ENCODE measurements around the gene SLC38A10. TPM values are rescaled to one million over a fixed set of nuclear protein-coding genes. Genes with fewer than 3 reads are reported as not detected.

The SLC38A10 gene
- total and polyA plus RNA-seq, 2 experiments from 2014 or later: 94.4 to 131 TPM

DNA sequence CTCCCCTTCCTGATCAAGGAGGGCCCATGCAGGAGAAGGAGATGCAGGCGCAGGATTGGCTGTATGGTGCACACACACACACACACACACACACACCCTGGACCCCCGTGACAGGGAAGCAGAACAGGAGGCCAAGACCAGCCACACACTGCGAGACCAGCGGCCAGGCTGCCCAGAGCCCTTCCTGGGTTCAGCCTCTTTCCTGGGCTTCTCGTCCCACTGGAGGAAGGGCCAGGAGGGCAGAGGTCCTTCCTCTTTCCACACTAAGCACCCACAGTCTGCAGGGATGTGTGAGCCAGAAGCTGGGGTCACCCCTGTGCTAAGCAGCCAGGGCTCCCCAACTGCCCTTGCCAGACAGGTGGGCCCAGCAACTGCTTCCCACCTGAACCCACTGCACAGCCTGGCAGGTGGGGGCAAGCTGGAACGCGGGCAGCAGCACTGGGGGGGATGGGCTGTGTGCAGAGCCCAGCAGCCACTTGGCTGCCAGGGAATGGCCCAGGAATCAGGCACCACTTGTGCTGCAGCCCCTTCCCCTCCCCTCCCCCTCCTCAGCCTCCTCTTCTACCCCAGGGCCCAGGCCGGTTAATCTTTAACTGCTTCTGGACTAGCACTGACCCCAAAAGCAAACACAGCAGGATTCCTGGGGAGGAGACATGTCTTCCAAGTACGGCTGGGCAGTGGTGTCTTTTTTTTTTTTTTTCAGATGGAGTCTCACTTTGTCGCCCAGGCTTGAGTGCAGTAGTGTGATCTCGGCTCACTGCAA is 44.6 kb upstream of the SLC38A10 start:
- TF ChIP-seq, protein P1, sequence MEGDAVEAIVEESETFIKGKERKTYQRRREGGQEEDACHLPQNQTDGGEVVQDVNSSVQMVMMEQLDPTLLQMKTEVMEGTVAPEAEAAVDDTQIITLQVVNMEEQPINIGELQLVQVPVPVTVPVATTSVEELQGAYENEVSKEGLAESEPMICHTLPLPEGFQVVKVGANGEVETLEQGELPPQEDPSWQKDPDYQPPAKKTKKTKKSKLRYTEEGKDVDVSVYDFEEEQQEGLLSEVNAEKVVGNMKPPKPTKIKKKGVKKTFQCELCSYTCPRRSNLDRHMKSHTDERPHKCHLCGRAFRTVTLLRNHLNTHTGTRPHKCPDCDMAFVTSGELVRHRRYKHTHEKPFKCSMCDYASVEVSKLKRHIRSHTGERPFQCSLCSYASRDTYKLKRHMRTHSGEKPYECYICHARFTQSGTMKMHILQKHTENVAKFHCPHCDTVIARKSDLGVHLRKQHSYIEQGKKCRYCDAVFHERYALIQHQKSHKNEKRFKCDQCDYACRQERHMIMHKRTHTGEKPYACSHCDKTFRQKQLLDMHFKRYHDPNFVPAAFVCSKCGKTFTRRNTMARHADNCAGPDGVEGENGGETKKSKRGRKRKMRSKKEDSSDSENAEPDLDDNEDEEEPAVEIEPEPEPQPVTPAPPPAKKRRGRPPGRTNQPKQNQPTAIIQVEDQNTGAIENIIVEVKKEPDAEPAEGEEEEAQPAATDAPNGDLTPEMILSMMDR (IDR thresholded peaks at IDR 0.05; ENCODE audit: low read depth, low read length): no peak
- peak overlapping the region; percentile 93 for H3K27ac ChIP-seq
- H3K9me3 ChIP-seq (ENCODE audit: low read depth): no peaks in the 10 kb centered on the region
- H3K36me3 ChIP-seq: no peaks in the 10 kb centered on the region
- peaks cover 51% of the 10 kb centered on the region for H3K4me1 ChIP-seq (ENCODE audit: low read depth)
- H3K27me3 ChIP-seq: no peaks in the 10 kb centered on the region
- H3K4me3 ChIP-seq: no peak overlapping the region
- DNase-seq (ENCODE audit: low read depth in 1 of 2, low spot score in 1 of 2): no peak

DNA sequence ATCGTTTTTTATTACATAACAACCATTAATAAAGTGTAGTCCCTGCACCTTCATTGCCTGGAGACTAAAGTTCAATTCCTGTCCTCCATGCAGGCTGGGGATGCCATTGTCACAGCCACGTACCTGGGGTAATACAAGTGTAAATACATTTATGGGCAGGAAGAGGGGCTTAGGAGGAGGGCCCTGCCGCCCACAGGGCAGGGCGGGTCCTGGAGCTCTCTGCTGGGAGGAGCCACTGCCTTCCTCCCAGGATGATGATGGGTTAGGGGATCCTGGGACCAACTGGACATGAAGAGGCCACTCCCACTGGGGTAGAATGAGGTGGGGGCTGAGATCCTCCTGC is 44.1 kb upstream of the SLC38A10 start:
- Histone ChIP-seq H3K4me3 (no peak overlapping the region), H3K36me3 (no peaks in the 10 kb centered on the region), H3K27ac (peak overlapping the region; percentile 93), H3K4me1 (ENCODE audit: low read depth) (peaks cover 57% of the 10 kb centered on the region), H3K9me3 (ENCODE audit: low read depth) (no peaks in the 10 kb centered on the region), H3K27me3 (no peaks in the 10 kb centered on the region)
- TF ChIP-seq, protein P1 (IDR thresholded peaks at IDR 0.05; ENCODE audit: low read depth, low read length): no peak
- DNase-seq (ENCODE audit: low read depth in 1 of 2, low spot score in 1 of 2): no peak

DNA sequence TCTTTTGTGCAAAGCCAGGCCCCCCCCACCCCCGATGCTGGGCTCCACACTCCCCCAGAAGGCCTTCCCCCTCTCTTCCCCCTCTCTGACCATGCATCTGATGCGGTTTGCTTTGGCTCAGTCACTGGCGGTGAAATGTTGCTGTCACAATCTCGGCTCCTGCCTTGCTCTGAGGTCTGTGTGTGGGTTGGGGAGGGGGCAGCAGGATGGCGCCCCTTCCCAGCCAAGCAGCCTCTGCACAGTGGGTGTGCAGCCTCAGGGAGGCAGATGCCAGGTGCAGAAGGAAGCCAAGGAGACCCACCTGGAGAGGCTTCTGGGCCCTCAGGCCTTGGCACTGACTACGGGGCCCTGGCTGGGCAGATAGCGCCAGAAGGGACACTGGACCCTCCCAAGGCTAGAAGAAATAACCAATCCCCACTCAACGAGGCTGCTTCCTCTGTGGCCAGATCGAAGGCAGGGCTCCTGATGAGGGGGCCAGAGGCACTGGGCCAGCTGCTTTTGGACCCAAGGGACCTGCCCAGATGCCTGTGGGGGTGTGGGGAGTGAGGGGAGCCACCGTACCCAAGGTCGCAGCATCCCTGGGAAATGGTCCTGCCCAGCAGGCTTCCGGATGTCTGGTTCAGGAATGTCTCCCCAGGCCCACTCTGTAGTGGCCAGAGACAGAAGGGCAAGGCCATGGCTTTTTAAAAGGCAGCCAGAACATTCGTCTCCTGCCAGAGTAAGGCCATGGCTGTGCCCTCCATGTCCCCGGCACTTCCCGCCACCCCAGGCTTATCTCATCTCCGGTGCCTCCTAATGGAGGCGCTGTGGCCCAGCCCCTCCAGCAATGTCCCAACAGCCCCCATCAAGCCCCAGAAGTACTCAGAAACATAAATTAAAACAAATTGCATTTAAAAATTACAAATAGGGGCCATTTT is 43.4 kb upstream of the SLC38A10 start:
- Histone ChIP-seq H3K4me1 (ENCODE audit: low read depth) (peaks cover 61% of the 10 kb centered on the region), H3K27ac (peak overlapping the region; percentile 93), H3K27me3 (no peaks in the 10 kb centered on the region), H3K9me3 (ENCODE audit: low read depth) (no peaks in the 10 kb centered on the region), H3K36me3 (no peaks in the 10 kb centered on the region), H3K4me3 (no peak overlapping the region)
- peak in 1 of 2 donors; percentile 61 for DNase-seq (ENCODE audit: low read depth in 1 of 2, low spot score in 1 of 2)
- TF ChIP-seq, protein P1 (IDR thresholded peaks at IDR 0.05; ENCODE audit: low read depth, low read length): no peak

DNA sequence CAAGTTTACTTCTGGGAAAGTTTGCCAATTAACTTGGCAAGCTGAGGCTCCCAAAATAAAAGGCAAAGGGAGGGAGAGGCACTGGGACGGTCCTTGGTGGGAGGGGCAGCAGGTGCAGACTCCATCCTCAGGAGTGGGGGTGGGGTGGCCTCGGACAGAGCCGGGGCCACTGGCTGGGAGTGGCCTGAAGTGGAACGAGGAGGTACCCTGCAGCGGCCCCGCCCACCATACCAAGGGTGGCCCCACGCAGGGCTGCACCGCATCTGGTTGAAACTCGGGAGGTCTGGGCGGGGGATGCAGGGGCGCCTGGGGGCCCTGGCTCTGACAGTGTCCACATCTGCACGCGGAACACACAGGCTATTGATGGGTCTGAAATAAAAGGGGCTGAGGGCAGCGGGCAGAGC is 42.4 kb upstream of the SLC38A10 start:
- H3K4me1 ChIP-seq (ENCODE audit: low read depth): peaks cover 58% of the 10 kb centered on the region
- no peak for DNase-seq (ENCODE audit: low read depth in 1 of 2, low spot score in 1 of 2)
- TF ChIP-seq, protein P1 (IDR thresholded peaks at IDR 0.05; ENCODE audit: low read depth, low read length): no peak
- H3K9me3 ChIP-seq (ENCODE audit: low read depth): no peaks in the 10 kb centered on the region
- peak overlapping the region; percentile 93 for H3K27ac ChIP-seq
- H3K36me3 ChIP-seq: no peaks in the 10 kb centered on the region
- H3K4me3 ChIP-seq: no peak overlapping the region
- no peaks in the 10 kb centered on the region for H3K27me3 ChIP-seq

DNA sequence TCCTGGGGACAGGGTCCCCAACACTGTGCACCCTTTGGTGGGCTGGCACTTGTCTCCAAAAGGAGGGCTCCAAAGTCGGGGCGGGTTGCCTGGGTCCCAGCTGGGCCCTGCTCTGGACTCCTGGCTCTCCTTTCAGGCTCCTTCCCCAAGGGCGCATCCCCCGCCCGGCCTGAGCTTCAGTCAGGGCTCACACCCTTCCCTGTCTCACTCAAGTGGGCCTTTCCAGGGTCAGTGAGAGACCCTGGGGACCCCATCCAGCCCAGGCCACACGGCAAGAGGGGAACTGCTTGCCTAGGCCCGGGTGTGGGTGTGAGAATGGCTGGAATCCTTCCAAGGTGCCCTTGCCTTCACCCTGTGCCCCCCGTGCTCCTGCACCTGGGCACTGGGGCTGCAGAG is 41.8 kb upstream of the SLC38A10 start:
- DNase-seq (ENCODE audit: low read depth in 1 of 2, low spot score in 1 of 2): no peak
- no peaks in the 10 kb centered on the region for H3K27me3 ChIP-seq
- peaks cover 52% of the 10 kb centered on the region for H3K4me1 ChIP-seq (ENCODE audit: low read depth)
- H3K27ac ChIP-seq: no peak overlapping the region
- no peaks in the 10 kb centered on the region for H3K9me3 ChIP-seq (ENCODE audit: low read depth)
- no peak overlapping the region for H3K4me3 ChIP-seq
- TF ChIP-seq, protein P1 (IDR thresholded peaks at IDR 0.05; ENCODE audit: low read depth, low read length): no peak
- H3K36me3 ChIP-seq: no peaks in the 10 kb centered on the region
